ENCODE measurements around the gene NBEA. TPM values are rescaled to one million over a fixed set of nuclear protein-coding genes. Genes with fewer than 3 reads are reported as not detected.

The NBEA gene
- total RNA-seq, 1 experiment from 2014 or later: 0.54 TPM

DNA sequence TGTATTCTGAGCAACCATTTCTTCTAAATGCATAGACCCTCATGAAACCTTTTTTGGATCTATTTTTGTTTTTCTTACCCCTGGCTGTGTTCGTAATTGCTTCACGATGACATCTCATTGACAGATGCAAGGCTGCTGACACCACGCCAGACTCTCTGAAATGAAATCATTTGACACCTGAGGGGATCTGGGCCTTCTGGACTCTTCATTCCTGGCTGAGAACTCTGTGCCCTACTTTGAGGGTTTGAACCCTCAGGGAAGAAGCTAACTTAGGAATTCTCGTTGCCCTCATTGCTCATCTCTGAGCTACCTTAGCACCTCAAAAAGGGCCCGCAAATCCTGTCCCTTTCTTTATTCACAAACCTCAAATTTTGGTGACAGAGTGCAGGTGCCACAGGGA is 40.5 kb upstream of the NBEA start:
- H3K4me1 Mint-ChIP-seq (ENCODE audit: low read depth, unreplicated experiment): no peaks in the 10 kb centered on the region
- no peaks in the 10 kb centered on the region for H3K9me3 Mint-ChIP-seq (ENCODE audit: unreplicated experiment)
- no peak overlapping the region for H3K27ac Mint-ChIP-seq (ENCODE audit: unreplicated experiment)
- H3K4me3 Mint-ChIP-seq (ENCODE audit: unreplicated experiment): no peak overlapping the region
- no peaks in the 10 kb centered on the region for H3K9me3 ChIP-seq
- H3K27me3 ChIP-seq (replicated peaks; ENCODE audit: control insufficient read depth, insufficient read depth, low read length): no peaks in the 10 kb centered on the region
- BruUV-seq (replicated peaks): no TSS peak
- DNase-seq: no peak
- H3K36me3 ChIP-seq (ENCODE audit: control insufficient read depth, insufficient read depth, low read length): no peaks in the 10 kb centered on the region
- peaks cover 3% of the 10 kb centered on the region for H3K27me3 Mint-ChIP-seq (ENCODE audit: insufficient read depth, unreplicated experiment)
- no peak overlapping the region for H3K4me3 ChIP-seq (ENCODE audit: low read depth, low read length)
- no peaks in the 10 kb centered on the region for H3K36me3 Mint-ChIP-seq (ENCODE audit: insufficient read depth, unreplicated experiment)
- intact Hi-C loops (cut with micrococcal nuclease; ENCODE audit: unreplicated experiment): no loop called here
- no peaks in the 10 kb centered on the region for H3K4me1 ChIP-seq
- ChIA-PET CTCF (no interaction called here), POLR2A (no interaction called here)
- TF ChIP-seq, protein P1, sequence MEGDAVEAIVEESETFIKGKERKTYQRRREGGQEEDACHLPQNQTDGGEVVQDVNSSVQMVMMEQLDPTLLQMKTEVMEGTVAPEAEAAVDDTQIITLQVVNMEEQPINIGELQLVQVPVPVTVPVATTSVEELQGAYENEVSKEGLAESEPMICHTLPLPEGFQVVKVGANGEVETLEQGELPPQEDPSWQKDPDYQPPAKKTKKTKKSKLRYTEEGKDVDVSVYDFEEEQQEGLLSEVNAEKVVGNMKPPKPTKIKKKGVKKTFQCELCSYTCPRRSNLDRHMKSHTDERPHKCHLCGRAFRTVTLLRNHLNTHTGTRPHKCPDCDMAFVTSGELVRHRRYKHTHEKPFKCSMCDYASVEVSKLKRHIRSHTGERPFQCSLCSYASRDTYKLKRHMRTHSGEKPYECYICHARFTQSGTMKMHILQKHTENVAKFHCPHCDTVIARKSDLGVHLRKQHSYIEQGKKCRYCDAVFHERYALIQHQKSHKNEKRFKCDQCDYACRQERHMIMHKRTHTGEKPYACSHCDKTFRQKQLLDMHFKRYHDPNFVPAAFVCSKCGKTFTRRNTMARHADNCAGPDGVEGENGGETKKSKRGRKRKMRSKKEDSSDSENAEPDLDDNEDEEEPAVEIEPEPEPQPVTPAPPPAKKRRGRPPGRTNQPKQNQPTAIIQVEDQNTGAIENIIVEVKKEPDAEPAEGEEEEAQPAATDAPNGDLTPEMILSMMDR (IDR thresholded peaks at IDR 0.05; ENCODE audit: insufficient read depth in 1 of 2, low read depth in 1 of 2, low read length in 1 of 2, severe bottlenecking in 1 of 2, unreplicated experiment in 1 of 2): no peak

DNA sequence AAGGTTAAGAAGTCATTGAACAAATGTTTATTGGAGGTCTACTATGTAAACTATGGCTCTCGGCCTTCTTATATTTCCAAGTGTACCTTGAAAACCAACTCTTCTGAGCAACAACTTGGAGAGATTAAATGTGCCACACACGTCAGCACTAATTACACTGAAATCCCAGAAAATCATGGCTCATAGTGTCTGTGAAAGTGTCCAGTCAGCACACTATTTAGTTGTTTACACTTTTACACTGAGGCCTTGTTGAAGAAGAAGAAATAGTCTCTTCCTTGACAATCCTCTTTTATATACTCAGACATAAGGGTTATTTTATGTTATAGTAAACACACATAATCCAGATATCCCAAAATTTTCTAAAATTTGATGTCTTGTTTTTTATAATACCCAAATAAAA is 30.9 kb upstream of the NBEA start:
- H3K4me1 ChIP-seq: no peaks in the 10 kb centered on the region
- no peak for DNase-seq
- no TSS peak for BruUV-seq (replicated peaks)
- no peaks in the 10 kb centered on the region for H3K9me3 ChIP-seq
- no peak overlapping the region for H3K4me3 Mint-ChIP-seq (ENCODE audit: unreplicated experiment)
- ChIA-PET POLR2A (no interaction called here), CTCF (no interaction called here)
- no peak overlapping the region for H3K27ac Mint-ChIP-seq (ENCODE audit: unreplicated experiment)
- H3K4me3 ChIP-seq (ENCODE audit: low read depth, low read length): no peak overlapping the region
- intact Hi-C loops (cut with micrococcal nuclease; ENCODE audit: unreplicated experiment): no loop called here
- peaks cover 3% of the 10 kb centered on the region for H3K27me3 Mint-ChIP-seq (ENCODE audit: insufficient read depth, unreplicated experiment)
- peaks cover 6% of the 10 kb centered on the region for H3K4me1 Mint-ChIP-seq (ENCODE audit: low read depth, unreplicated experiment)
- TF ChIP-seq, protein P1 (IDR thresholded peaks at IDR 0.05; ENCODE audit: insufficient read depth in 1 of 2, low read depth in 1 of 2, low read length in 1 of 2, severe bottlenecking in 1 of 2, unreplicated experiment in 1 of 2): no peak
- H3K36me3 ChIP-seq (ENCODE audit: control insufficient read depth, insufficient read depth, low read length): no peaks in the 10 kb centered on the region
- H3K36me3 Mint-ChIP-seq (ENCODE audit: insufficient read depth, unreplicated experiment): no peaks in the 10 kb centered on the region
- no peaks in the 10 kb centered on the region for H3K9me3 Mint-ChIP-seq (ENCODE audit: unreplicated experiment)
- H3K27me3 ChIP-seq (replicated peaks; ENCODE audit: control insufficient read depth, insufficient read depth, low read length): no peaks in the 10 kb centered on the region

DNA sequence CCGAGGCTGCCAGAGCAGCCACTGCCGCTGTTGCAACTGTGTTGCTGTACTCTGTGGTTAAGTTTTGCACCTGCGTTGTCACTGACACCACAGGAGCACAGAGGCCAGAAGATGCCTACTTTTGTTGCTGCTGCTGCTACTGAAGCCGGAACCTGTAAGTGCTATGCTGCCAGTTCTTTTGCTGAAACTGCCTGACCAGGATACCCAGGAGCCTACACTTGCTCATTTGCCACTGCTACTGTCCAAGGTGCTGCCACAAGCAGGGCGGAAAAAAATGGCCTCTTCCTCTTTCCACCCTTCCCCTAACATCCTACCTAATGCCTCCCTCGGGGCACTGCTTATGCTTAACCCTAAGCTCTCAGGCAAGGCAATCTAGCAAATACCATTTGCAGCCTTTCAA is 29.0 kb upstream of the NBEA start:
- Mint-ChIP-seq H3K9me3 (ENCODE audit: unreplicated experiment) (no peaks in the 10 kb centered on the region), H3K4me3 (ENCODE audit: unreplicated experiment) (no peak overlapping the region), H3K27me3 (ENCODE audit: insufficient read depth, unreplicated experiment) (peaks cover 3% of the 10 kb centered on the region), H3K36me3 (ENCODE audit: insufficient read depth, unreplicated experiment) (peaks cover 5% of the 10 kb centered on the region), H3K27ac (ENCODE audit: unreplicated experiment) (no peak overlapping the region), H3K4me1 (ENCODE audit: low read depth, unreplicated experiment) (peaks cover 6% of the 10 kb centered on the region)
- H3K4me1 ChIP-seq: no peaks in the 10 kb centered on the region
- CTCF ChIA-PET: no interaction called here
- H3K27me3 ChIP-seq (replicated peaks; ENCODE audit: control insufficient read depth, insufficient read depth, low read length): no peaks in the 10 kb centered on the region
- intact Hi-C loops (cut with micrococcal nuclease; ENCODE audit: unreplicated experiment): no loop called here
- TF ChIP-seq, protein P1 (IDR thresholded peaks at IDR 0.05; ENCODE audit: insufficient read depth in 1 of 2, low read depth in 1 of 2, low read length in 1 of 2, severe bottlenecking in 1 of 2, unreplicated experiment in 1 of 2): no peak
- H3K9me3 ChIP-seq: no peaks in the 10 kb centered on the region
- no peak overlapping the region for H3K4me3 ChIP-seq (ENCODE audit: low read depth, low read length)
- POLR2A ChIA-PET: no interaction called here
- BruUV-seq (replicated peaks): no TSS peak
- H3K36me3 ChIP-seq (ENCODE audit: control insufficient read depth, insufficient read depth, low read length): no peaks in the 10 kb centered on the region
- DNase-seq: peak; percentile 6 to 31
